Measurements from ENCODE around the gene TLL2.
A peak's percentile ranks its signal among the peaks of the same experiment; 100 is the strongest.

Gene TLL2

DNA sequence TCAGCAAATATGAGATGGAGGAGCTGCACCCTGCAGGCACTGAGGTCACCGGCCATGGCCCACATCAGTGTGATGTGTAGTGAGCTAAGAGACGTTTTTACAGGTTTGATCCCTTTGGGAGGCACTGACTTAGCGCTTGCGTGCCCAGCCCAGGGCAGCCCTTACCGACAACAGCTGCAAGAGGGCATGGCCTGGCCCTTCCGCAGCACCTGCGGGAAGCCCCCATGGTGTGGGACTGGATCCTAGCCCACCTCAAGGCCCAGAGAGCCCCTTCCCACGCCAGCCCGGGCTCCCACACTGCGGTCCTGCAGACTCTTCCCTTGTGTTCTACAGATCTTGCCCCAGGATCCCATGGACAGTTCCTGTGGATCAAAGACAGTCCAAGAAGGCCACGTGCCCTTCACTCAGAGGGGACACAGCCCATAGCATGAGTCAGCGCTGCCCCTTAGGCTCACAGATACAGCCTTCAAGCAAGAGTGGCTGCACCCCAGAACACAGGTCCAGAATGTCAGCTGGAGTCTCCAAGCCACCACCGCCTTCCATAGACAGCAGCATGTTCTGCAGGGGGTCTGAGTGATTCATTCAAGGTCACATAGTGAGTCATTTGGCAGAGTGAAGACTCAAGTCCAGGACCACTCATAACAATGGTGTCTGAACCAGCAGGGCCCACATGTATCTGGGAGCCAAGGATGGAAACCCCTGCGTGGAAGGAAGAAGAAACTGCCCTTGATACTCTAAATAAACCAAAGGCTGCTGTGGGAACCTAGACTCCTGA lies 25.4 kb downstream of the TLL2 start:
- TF ChIP-seq BHLHE40 (IDR thresholded peaks at IDR 0.05; ENCODE audit: borderline replicate concordance) (no peak), ZNF384 (IDR thresholded peaks at IDR 0.05) (no peak), FOXM1 (IDR thresholded peaks at IDR 0.05; ENCODE audit: borderline replicate concordance) (no peak), ELF4 (IDR thresholded peaks at IDR 0.05) (no peak), FOXA1 (IDR thresholded peaks at IDR 0.05) (no peak), ARNT (IDR thresholded peaks at IDR 0.05) (no peak), LEF1 (IDR thresholded peaks at IDR 0.05; ENCODE audit: borderline replicate concordance) (no peak), FOXK2 (IDR thresholded peaks at IDR 0.05) (no peak), NFRKB (IDR thresholded peaks at IDR 0.05) (no peak), SUZ12 (IDR thresholded peaks at IDR 0.05) (no peak), HDGF (IDR thresholded peaks at IDR 0.05; ENCODE audit: borderline replicate concordance) (no peak), TARDBP (IDR thresholded peaks at IDR 0.05) (no peak), L3MBTL2 (conservative IDR thresholded peaks at IDR 0.05) (no peak), CTBP1 (IDR thresholded peaks at IDR 0.05; ENCODE audit: borderline replicate concordance) (no peak), SP1 (IDR thresholded peaks at IDR 0.05) (no peak)
- TF ChIP-seq, protein P1, sequence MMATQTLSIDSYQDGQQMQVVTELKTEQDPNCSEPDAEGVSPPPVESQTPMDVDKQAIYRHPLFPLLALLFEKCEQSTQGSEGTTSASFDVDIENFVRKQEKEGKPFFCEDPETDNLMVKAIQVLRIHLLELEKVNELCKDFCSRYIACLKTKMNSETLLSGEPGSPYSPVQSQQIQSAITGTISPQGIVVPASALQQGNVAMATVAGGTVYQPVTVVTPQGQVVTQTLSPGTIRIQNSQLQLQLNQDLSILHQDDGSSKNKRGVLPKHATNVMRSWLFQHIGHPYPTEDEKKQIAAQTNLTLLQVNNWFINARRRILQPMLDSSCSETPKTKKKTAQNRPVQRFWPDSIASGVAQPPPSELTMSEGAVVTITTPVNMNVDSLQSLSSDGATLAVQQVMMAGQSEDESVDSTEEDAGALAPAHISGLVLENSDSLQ (IDR thresholded peaks at IDR 0.05), result no peak
- CTCF ChIA-PET, result no interaction called here
- no peak for DNase-seq (ENCODE audit: extremely low spot score)
- POLR2A ChIA-PET, result no interaction called here

DNA sequence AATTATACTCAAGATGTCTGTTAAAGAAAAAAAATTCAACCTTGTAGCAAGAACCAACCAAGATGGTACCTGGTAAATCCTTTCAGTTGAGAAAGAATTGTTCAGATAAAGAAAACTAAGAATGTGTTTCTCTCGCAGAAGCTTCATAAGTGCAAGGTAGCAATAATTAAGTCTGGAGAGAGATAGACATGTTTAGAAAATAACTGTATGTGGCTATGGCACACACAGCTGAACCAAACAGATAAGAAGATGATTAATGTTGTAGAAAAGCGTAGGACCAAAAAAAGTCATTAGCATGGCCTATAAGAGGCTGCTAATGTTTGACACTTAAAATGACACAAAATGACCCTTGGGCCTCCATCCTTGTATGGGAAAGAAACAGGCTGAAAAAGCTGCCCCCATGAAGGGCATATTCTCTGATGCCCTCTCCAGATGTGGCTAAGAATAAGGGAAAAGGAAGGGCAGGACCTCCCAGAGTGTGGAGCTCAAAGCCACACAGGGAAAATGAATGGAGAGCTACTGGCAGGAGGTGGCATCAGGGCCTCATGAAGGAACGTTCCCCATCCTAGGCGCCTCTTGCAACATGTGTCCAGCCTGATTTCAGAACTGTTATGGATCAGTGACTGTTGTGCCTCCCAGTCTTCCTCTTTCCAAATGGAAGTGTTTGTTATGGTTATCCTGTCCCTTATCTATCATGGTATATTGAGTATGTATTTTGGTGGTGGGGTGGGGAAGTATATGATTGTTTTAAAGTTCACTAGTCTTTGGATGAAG lies 30.7 kb downstream of the TLL2 start:
- CTCF ChIA-PET, result no interaction called here
- no peak for TF ChIP-seq LEF1 (IDR thresholded peaks at IDR 0.05; ENCODE audit: borderline replicate concordance)
- no peak for TF ChIP-seq SUZ12 (IDR thresholded peaks at IDR 0.05)
- no peak for TF ChIP-seq FOXK2 (IDR thresholded peaks at IDR 0.05)
- TF ChIP-seq ELF4 (IDR thresholded peaks at IDR 0.05), result no peak
- TF ChIP-seq TARDBP (IDR thresholded peaks at IDR 0.05), result no peak
- TF ChIP-seq, protein P1 (IDR thresholded peaks at IDR 0.05), result no peak
- no peak for TF ChIP-seq BHLHE40 (IDR thresholded peaks at IDR 0.05; ENCODE audit: borderline replicate concordance)
- no peak for TF ChIP-seq ZNF384 (IDR thresholded peaks at IDR 0.05)
- no peak for TF ChIP-seq HDGF (IDR thresholded peaks at IDR 0.05; ENCODE audit: borderline replicate concordance)
- POLR2A ChIA-PET, result no interaction called here
- DNase-seq (ENCODE audit: extremely low spot score), result no peak

DNA sequence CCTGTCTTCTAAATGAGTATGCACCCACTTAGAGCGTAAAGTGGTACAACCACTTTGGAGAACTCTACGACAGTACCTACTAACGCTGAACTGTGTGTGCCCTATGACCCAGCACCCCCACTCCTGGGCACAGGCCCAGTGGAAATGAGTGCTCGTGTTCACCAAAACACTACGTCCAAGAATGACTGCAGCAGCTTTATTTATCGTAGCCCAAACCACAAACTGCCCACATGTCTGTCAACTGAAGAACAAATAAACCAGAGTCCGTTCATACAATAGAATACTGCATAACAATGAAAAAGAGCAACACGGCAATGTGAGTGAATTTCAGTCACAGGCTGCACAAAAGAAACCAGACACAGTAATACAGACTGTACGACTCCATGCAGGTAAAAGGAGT lies 35.4 kb downstream of the TLL2 start:
- ChIA-PET POLR2A (no interaction called here), CTCF (no interaction called here)
- TF ChIP-seq LEF1 (IDR thresholded peaks at IDR 0.05; ENCODE audit: borderline replicate concordance) (no peak), FOXA1 (IDR thresholded peaks at IDR 0.05) (no peak), ZNF384 (IDR thresholded peaks at IDR 0.05) (no peak), SP1 (IDR thresholded peaks at IDR 0.05) (no peak), L3MBTL2 (conservative IDR thresholded peaks at IDR 0.05) (no peak), NFRKB (IDR thresholded peaks at IDR 0.05) (no peak), ARNT (IDR thresholded peaks at IDR 0.05) (no peak), HDGF (IDR thresholded peaks at IDR 0.05; ENCODE audit: borderline replicate concordance) (no peak), SUZ12 (IDR thresholded peaks at IDR 0.05) (no peak), BHLHE40 (IDR thresholded peaks at IDR 0.05; ENCODE audit: borderline replicate concordance) (no peak), CTBP1 (IDR thresholded peaks at IDR 0.05; ENCODE audit: borderline replicate concordance) (no peak), FOXM1 (IDR thresholded peaks at IDR 0.05; ENCODE audit: borderline replicate concordance) (no peak), FOXK2 (IDR thresholded peaks at IDR 0.05) (no peak), TARDBP (IDR thresholded peaks at IDR 0.05) (no peak)
- TF ChIP-seq, protein P1 (IDR thresholded peaks at IDR 0.05), result no peak
- no peak for DNase-seq (ENCODE audit: extremely low spot score)

DNA sequence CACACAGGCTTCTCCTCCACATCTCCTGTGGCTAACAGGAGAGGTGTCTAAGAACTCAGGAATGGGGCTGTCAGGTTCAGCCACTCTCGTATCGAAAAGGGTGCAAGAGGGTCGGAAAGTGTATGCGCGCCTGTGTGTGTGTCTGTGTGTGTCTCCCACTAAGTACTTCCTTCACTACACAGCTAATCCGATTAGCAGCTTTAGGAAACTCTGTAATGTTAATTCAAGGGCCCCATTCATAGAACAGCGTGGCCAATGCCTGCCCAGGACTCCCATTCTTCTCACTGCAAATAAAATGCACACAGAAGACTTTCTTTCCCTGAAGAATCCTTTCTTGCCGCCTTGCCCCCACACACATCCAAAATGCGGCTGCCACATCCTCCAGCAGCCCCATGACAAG lies 39.9 kb downstream of the TLL2 start:
- CTCF ChIA-PET, result no interaction called here
- DNase-seq (ENCODE audit: extremely low spot score), result no peak
- TF ChIP-seq, protein P1 (IDR thresholded peaks at IDR 0.05), result no peak
- TF ChIP-seq SP1 (IDR thresholded peaks at IDR 0.05) (no peak), BHLHE40 (IDR thresholded peaks at IDR 0.05; ENCODE audit: borderline replicate concordance) (no peak), FOXK2 (IDR thresholded peaks at IDR 0.05) (no peak), FOXM1 (IDR thresholded peaks at IDR 0.05; ENCODE audit: borderline replicate concordance) (no peak), ZNF384 (IDR thresholded peaks at IDR 0.05) (no peak), NFRKB (IDR thresholded peaks at IDR 0.05) (no peak)
- POLR2A ChIA-PET, result no interaction called here

DNA sequence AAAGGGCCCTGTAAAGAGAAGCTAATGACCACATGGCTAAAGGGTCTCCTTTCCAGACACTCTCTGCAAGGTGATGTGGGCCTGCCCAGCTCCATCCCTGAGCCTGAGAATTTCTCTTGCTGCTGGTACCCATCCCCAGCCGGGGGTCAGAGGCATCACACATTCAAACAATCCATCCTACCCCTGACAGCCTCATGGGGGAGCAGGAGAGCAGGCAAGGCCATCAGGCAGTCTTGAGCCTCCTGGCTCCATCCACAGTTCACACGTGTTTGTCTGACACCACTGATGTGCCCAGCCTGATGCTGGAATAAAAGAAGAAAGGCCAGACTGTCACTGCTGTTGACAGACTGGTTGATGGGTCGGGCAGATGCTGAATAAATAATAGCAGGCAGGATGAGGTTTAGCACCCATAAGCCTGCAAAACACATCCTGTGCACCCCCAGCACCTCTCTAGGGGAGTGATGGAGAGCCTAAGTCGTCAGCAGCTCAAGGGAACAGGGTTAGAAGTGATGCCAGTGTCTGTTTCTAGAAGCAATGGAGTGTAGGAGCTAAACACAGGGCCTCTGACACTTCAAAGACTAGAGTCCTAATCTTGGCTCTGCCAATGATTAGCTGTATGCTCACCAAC lies 43.5 kb downstream of the TLL2 start:
- DNase-seq (ENCODE audit: extremely low spot score), result peak; percentile 85
- POLR2A ChIA-PET, result no interaction called here
- CTCF ChIA-PET, result interaction anchor here (0.6 to 1.7 kb wide), 8 partner anchors 9 to 79 kb away, joined by 3 to 5 read pairs (median 3); partner anchors contain the start of gene TLL2
- TF ChIP-seq NFRKB (IDR thresholded peaks at IDR 0.05) (no peak), SP1 (IDR thresholded peaks at IDR 0.05) (no peak)
- TF ChIP-seq, protein P1 (IDR thresholded peaks at IDR 0.05), result peak; percentile 12; the same call in 1 of the 2 replicates

Data from HEK293T (cell line).